Measurements from ENCODE around the gene HDAC1. TPM values are rescaled to one million over a fixed set of nuclear protein-coding genes. Genes with fewer than 3 reads are reported as not detected.

Gene HDAC1
- total RNA-seq (2014; rRNA removed; shearing (Covaris generic)) (52.5 and 58.5 TPM in 2 replicates), polyA plus RNA-seq (2016; fragmentation: Nextera tagmentation; extraction: Ambion mirVana) (53.8 and 56.9 TPM in 2 replicates)

DNA sequence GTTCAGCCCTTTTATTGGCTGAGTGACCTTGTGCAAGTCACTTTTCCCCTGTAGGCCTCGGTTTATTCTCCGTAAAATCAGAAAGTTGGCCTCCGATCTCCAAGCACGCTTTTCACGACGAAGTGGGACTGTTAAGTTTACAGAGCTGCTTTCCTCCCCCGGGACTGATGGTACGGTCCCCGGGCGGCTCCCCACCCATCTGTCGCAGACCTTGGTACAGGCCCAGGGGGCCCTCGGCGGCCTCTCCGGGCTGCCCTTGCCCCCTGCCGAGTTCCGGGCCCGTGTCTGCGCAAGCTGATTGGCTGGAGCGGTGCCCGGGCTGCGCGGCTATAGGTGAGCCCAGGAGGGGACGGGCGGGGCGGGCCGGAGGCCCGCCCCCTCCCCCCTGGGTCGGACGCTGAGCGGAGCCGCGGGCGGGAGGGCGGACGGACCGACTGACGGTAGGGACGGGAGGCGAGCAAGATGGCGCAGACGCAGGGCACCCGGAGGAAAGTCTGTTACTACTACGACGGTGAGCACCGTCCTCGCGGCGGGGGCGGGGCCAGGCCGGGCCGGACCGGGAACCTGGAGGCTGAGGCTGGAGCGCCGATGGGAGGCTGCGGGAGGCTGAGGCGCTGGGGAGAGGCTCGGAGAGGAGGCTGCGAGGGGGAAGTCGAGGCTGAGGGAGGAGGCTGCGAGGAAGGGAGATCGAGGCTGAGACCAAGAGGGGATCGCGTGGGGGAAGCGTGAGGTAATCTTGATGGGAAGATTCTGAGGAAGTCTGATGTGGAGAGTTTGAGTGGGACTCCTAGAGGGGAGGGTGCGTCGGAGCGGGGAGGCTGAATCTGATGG is at the start of gene HDAC1:
HDAC1 (plus strand) TSS at position 376 of the 831 bp plus-strand sequence; CDS start at position 463, 87 bp downstream.
- Histone ChIP-seq H3K27ac (peak within 1 kb of the TSS; percentile 64), H3K4me3 (peak within 1 kb of the TSS; percentile 81)
- in situ Hi-C loops (cut with MboI) = no loop called here

DNA sequence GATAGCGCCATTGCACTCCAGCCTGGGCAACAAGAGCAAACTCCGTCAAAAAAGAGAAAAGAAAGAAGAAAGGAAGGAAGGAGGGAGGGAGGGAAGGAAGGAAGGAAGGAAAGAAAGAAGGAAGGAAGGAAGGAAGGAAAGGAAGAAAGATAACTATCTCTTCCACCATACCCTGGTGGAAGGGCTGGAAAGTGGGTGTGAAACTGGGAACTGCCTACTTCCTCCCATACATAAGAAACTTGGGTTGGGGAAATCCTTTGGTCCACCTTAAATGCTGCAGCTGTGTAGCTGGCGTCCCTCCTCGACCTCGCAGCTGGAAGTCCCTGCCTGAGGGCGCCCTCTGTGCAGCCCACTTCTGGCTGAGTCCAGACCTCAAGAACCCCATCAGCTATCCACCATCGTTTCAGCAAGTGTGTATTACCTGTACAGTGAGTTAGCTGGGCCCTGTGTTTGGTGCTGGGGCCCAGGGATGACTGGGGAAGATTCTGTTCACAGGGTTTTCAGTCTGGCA is 49.5 kb upstream of the HDAC1 start:
- Histone ChIP-seq H3K9me3 (ENCODE audit: low read depth) (no peaks in the 10 kb centered on the region), H3K27me3 (replicated peaks; ENCODE audit: insufficient read depth) (no peaks in the 10 kb centered on the region), H3K4me2 (ENCODE audit: unreplicated experiment) (peak overlapping the region; percentile 32), H3K4me3 (no peak overlapping the region), H3F3A (ENCODE audit: insufficient read depth) (peaks cover 17% of the 10 kb centered on the region; the same call in 1 of the 2 replicates), H3K9me2 (ENCODE audit: insufficient read depth) (no peaks in the 10 kb centered on the region), H3K9ac (no peak overlapping the region), H3K4me1 (ENCODE audit: insufficient read depth) (peaks cover 20% of the 10 kb centered on the region), H3K27ac (no peak overlapping the region), H4K20me1 (ENCODE audit: insufficient read depth) (no peaks in the 10 kb centered on the region), H3K36me3 (ENCODE audit: low read depth) (no peaks in the 10 kb centered on the region), H3K79me2 (ENCODE audit: insufficient read depth) (no peaks in the 10 kb centered on the region), H2AFZ (no peak overlapping the region)
- in situ Hi-C loops (cut with MboI) = no loop called here
- WGBS, 2 experiments (ENCODE audit: low coverage in 1 of 2, low lambda C conversion rate in 2 of 2, missing lambda C conversion rate in 2 of 2) = 41 to 44% methylated on average over 7 of the region's 7 CpGs
- peak; percentile 32 for DNase-seq
- TF ChIP-seq EZH2 (IDR thresholded peaks at IDR 0.05; ENCODE audit: insufficient read depth, poor library complexity, severe bottlenecking) (no peak), EZH2phosphoT487 (IDR thresholded peaks at IDR 0.05; ENCODE audit: insufficient read depth, low read depth) (no peak)

More for the DNA sequence above, at the start of gene HDAC1:
- TF ChIP-seq EZH2phosphoT487 (IDR thresholded peaks at IDR 0.05; ENCODE audit: insufficient read depth, low read depth) = no peak
- 1 to 4% methylated on average over 24 to 51 of the region's 67 CpGs for WGBS, 2 experiments (ENCODE audit: low coverage in 1 of 2, low lambda C conversion rate in 2 of 2, missing lambda C conversion rate in 2 of 2)
- peaks cover 6% of the 10 kb centered on the region for H3K4me1 ChIP-seq (ENCODE audit: insufficient read depth)
- H4K20me1 ChIP-seq (ENCODE audit: insufficient read depth) = no peaks in the 10 kb centered on the region
- peak; percentile 87 for DNase-seq
- H3K4me2 ChIP-seq (ENCODE audit: unreplicated experiment) = peak within 1 kb of the TSS; percentile 72
- peak within 1 kb of the TSS; percentile 79 for H3K9ac ChIP-seq
- peaks cover 50% of the 10 kb centered on the region for H3K79me2 ChIP-seq (ENCODE audit: insufficient read depth)
- H3F3A ChIP-seq (ENCODE audit: insufficient read depth) = peaks cover 14% of the 10 kb centered on the region
- no peaks in the 10 kb centered on the region for H3K9me2 ChIP-seq (ENCODE audit: insufficient read depth)
- H2AFZ ChIP-seq = peak within 1 kb of the TSS; percentile 94
- no peaks in the 10 kb centered on the region for H3K27me3 ChIP-seq (replicated peaks; ENCODE audit: insufficient read depth)
- no peaks in the 10 kb centered on the region for H3K36me3 ChIP-seq (ENCODE audit: low read depth)
- no peaks in the 10 kb centered on the region for H3K9me3 ChIP-seq (ENCODE audit: low read depth)

DNA sequence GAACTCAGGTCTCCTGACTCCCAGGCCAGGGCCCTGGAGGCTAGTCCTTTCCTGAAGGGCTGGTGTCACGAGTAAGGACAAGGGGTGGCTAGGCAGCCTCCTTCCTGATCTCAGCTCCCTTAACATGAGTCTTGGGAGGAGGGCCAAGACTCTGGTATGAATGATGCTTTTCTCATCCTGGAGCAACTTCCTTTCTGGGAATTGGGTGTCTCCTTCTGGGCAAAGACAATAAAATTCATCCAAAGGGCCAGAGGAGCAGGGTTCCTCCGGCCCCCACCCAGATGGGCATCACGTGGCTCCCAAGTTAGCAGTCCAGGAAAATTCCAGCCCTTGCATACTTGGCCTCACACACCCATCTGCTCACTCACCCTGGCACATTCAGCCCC is 45.0 kb upstream of the HDAC1 start, which contains the start of gene FAM167B:
FAM167B (plus strand) TSS at position 335 of the 386 bp plus-strand sequence. CDS start 200 bp downstream, outside the sequence.
- H3F3A ChIP-seq (ENCODE audit: insufficient read depth) = peaks cover 11% of the 10 kb centered on the region; the same call in 1 of the 2 replicates
- 0% methylated on average over 3 of the region's 3 CpGs for WGBS, 2 experiments (ENCODE audit: low coverage in 1 of 2, low lambda C conversion rate in 2 of 2, missing lambda C conversion rate in 2 of 2)
- DNase-seq = peak; percentile 93
- no peaks in the 10 kb centered on the region for H3K36me3 ChIP-seq (ENCODE audit: low read depth)
- H3K27me3 ChIP-seq (replicated peaks; ENCODE audit: insufficient read depth) = no peaks in the 10 kb centered on the region
- H3K4me3 ChIP-seq = no peak within 1 kb of the TSS
- in situ Hi-C loops (cut with MboI) = no loop called here
- H3K9me2 ChIP-seq (ENCODE audit: insufficient read depth) = no peaks in the 10 kb centered on the region
- H2AFZ ChIP-seq = peak within 1 kb of the TSS; percentile 66
- TF ChIP-seq EZH2phosphoT487 (IDR thresholded peaks at IDR 0.05; ENCODE audit: insufficient read depth, low read depth) = no peak
- TF ChIP-seq EZH2 (IDR thresholded peaks at IDR 0.05; ENCODE audit: insufficient read depth, poor library complexity, severe bottlenecking) = no peak
- peak within 1 kb of the TSS; percentile 27 for H3K4me2 ChIP-seq (ENCODE audit: unreplicated experiment)
- peak within 1 kb of the TSS; percentile 49 for H3K9ac ChIP-seq
- H3K4me1 ChIP-seq (ENCODE audit: insufficient read depth) = peaks cover 27% of the 10 kb centered on the region
- peak within 1 kb of the TSS; percentile 69 for H3K27ac ChIP-seq
- no peaks in the 10 kb centered on the region for H3K79me2 ChIP-seq (ENCODE audit: insufficient read depth)
- H3K9me3 ChIP-seq (ENCODE audit: low read depth) = no peaks in the 10 kb centered on the region
- no peaks in the 10 kb centered on the region for H4K20me1 ChIP-seq (ENCODE audit: insufficient read depth)

DNA sequence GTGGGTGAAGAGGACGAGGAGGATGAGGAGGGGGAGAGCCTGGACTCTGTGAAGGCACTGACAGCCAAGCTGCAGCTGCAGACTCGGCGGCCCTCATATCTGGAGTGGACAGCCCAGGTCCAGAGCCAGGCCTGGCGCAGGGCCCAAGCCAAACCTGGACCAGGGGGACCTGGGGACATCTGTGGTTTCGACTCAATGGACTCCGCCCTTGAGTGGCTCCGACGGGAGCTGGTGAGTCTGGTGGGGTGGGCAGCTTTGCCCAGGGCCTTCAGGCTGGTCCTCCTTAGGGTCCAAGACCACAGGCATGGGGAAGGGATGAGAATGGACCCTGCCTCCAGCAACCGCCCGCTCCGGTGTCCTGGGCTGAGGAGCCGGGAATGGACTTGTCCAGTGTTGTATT is 44.4 kb upstream of the HDAC1 start:
- Histone ChIP-seq H3K4me1 (ENCODE audit: insufficient read depth) (peaks cover 26% of the 10 kb centered on the region), H2AFZ (peak overlapping the region; percentile 43), H4K20me1 (ENCODE audit: insufficient read depth) (no peaks in the 10 kb centered on the region), H3K9ac (0 out of 2 replicates have a peak overlapping the region, but pooled peaks have one; percentile 11), H3K4me2 (ENCODE audit: unreplicated experiment) (peak overlapping the region; percentile 27), H3K36me3 (ENCODE audit: low read depth) (no peaks in the 10 kb centered on the region), H3K79me2 (ENCODE audit: insufficient read depth) (no peaks in the 10 kb centered on the region), H3K9me2 (ENCODE audit: insufficient read depth) (no peaks in the 10 kb centered on the region), H3K27ac (peak overlapping the region; percentile 69), H3K9me3 (ENCODE audit: low read depth) (no peaks in the 10 kb centered on the region), H3K27me3 (replicated peaks; ENCODE audit: insufficient read depth) (no peaks in the 10 kb centered on the region), H3K4me3 (no peak overlapping the region), H3F3A (ENCODE audit: insufficient read depth) (0 out of 2 replicates have a peak, but pooled peaks cover 10% of the 10 kb centered on the region)
- TF ChIP-seq EZH2phosphoT487 (IDR thresholded peaks at IDR 0.05; ENCODE audit: insufficient read depth, low read depth) = no peak
- TF ChIP-seq EZH2 (IDR thresholded peaks at IDR 0.05; ENCODE audit: insufficient read depth, poor library complexity, severe bottlenecking) = no peak
- WGBS, 2 experiments (ENCODE audit: low coverage in 1 of 2, low lambda C conversion rate in 2 of 2, missing lambda C conversion rate in 2 of 2) = 76% methylated on average over 12 of the region's 12 CpGs
- no peak for DNase-seq
- in situ Hi-C loops (cut with MboI) = no loop called here

Data from GM23248 (cell line).